Smooth muscle cell (in vitro differentiated cells): ENCODE measurements around the gene BIRC5. TPM values are rescaled to one million over a fixed set of nuclear protein-coding genes. Genes with fewer than 3 reads are reported as not detected.

Source experiments
- DNase-seq: peaks from one replicate; lab custom pipeline; 2025; ENCODE audit not compliant: unreplicated experiment; lab: John Stamatoyannopoulos, UW
- H2AFZ ChIP-seq: fragments of 200-600 bp; sonication (generic); 2 replicates; pipeline ENCODE4 v1.6.0; 2016; ENCODE audit warnings: antibody characterized with exemption, low read depth, mild to moderate bottlenecking
- H3F3A ChIP-seq: fragments of 200-600 bp; sonication (generic); 2 replicates; pipeline ENCODE4 v1.6.0; 2017; ENCODE audit warnings: antibody characterized with exemption, low read depth
- H3K27ac ChIP-seq: fragments of 200-600 bp; sonication (generic); 2 replicates; pipeline ENCODE4 v1.5.1; 2016; ENCODE audit warnings: low read depth, mild to moderate bottlenecking
- H3K27me3 ChIP-seq: fragments of 200-600 bp; sonication (generic); 2 replicates; pipeline ENCODE4 v1.6.1; 2016; ENCODE audit warnings: low read depth, mild to moderate bottlenecking
- H3K36me3 ChIP-seq: fragments of 200-600 bp; sonication (generic); 2 replicates; pipeline ENCODE4 v1.5.1; 2016; ENCODE audit warnings: low read depth
- H3K4me1 ChIP-seq: fragments of 200-600 bp; sonication (generic); 2 replicates; pipeline ENCODE4 v1.5.1; 2016; ENCODE audit warnings: low read depth
- H3K4me2 ChIP-seq: fragments of 200-600 bp; sonication (generic); 2 replicates; pipeline ENCODE4 v1.6.0; 2016; ENCODE audit warnings: mild to moderate bottlenecking
- H3K4me3 ChIP-seq: fragments of 200-600 bp; sonication (generic); 2 replicates; pipeline ENCODE4 v1.5.1; 2016; ENCODE audit warnings: mild to moderate bottlenecking
- H3K79me2 ChIP-seq: fragments of 200-600 bp; sonication (generic); 2 replicates; pipeline ENCODE4 v1.6.0; 2016; ENCODE audit warnings: low read depth, mild to moderate bottlenecking
- H3K9ac ChIP-seq: fragments of 200-600 bp; sonication (generic); 2 replicates; pipeline ENCODE4 v1.6.0; 2016; ENCODE audit warnings: low read depth
- H3K9me3 ChIP-seq: fragments of 200-600 bp; sonication (generic); replicated peaks from 2 replicates; pipeline ENCODE4 v1.5.1; 2016; ENCODE audit warnings: low read depth
- H4K20me1 ChIP-seq: fragments of 200-600 bp; sonication (generic); 2 replicates; pipeline ENCODE4 v1.6.0; 2016; ENCODE audit warnings: low read depth
- WGBS: methylation state at CpG from one replicate; pipeline ENCODE4 v1.1.7; 2016; ENCODE audit warnings: low lambda C conversion rate; 5-methylcytosine and 5-hydroxymethylcytosine counted together
- polyA plus RNA-seq: library from polyadenylated mRNA; unstranded; fragments of >200 nt; fragmentation: Nextera tagmentation; extraction: Ambion mirVana; gene quantifications from 2 replicates; pipeline ENCODE4 v1.2.1, GENCODE V29; 2016
- total RNA-seq: library from RNA; depleted of rRNA; stranded (reverse); fragments of >200 nt; gene quantifications from 2 replicates; pipeline ENCODE4 v1.2.3, GENCODE V29; 2014
- TF ChIP-seq, protein P1 (sequence below): fragments of 200-600 bp; sonication (generic); IDR thresholded peaks from 2 replicates; pipeline ENCODE4 v1.5.1; 2017; ENCODE audit warnings: borderline replicate concordance, mild to moderate bottlenecking, antibody characterized with exemption; ENCODE audit not compliant: insufficient read depth, poor library complexity, severe bottlenecking

BIRC5 gene
- total and polyA plus RNA-seq, 2 experiments from 2014 or later: 7.7 to 15.6 TPM

GRCh38 chr17:78250891-78251772, 37.1 kb downstream of the BIRC5 start:
- no peak overlapping the region for H2AFZ ChIP-seq
- DNase-seq: peak; percentile 69
- H3K4me2 ChIP-seq: peak overlapping the region; percentile 49

DNA sequence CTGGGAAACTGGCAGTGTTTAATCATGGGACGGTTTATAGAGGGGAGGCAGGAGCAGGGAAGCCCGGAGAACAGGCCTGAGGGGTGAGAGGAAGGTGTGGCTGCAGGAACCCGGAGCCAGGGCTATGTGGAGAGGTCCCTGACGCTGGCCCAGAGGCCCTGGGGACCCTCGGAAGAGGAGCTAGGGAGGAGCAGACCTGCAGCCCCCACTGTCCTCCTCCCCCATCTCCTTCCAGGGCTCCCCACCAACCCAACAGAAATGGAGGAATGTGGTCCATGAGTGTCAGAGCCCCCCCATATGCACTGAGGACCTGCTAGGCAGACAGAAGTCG, 37.7 kb downstream of the BIRC5 start:
- peaks cover 22% of the 10 kb centered on the region for H3K4me1 ChIP-seq
- TF ChIP-seq, protein P1, sequence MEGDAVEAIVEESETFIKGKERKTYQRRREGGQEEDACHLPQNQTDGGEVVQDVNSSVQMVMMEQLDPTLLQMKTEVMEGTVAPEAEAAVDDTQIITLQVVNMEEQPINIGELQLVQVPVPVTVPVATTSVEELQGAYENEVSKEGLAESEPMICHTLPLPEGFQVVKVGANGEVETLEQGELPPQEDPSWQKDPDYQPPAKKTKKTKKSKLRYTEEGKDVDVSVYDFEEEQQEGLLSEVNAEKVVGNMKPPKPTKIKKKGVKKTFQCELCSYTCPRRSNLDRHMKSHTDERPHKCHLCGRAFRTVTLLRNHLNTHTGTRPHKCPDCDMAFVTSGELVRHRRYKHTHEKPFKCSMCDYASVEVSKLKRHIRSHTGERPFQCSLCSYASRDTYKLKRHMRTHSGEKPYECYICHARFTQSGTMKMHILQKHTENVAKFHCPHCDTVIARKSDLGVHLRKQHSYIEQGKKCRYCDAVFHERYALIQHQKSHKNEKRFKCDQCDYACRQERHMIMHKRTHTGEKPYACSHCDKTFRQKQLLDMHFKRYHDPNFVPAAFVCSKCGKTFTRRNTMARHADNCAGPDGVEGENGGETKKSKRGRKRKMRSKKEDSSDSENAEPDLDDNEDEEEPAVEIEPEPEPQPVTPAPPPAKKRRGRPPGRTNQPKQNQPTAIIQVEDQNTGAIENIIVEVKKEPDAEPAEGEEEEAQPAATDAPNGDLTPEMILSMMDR: no peak
- no peaks in the 10 kb centered on the region for H4K20me1 ChIP-seq
- no peak overlapping the region for H3K4me3 ChIP-seq
- 70% methylated on average over 6 of the region's 6 CpGs for WGBS
- peaks cover 3% of the 10 kb centered on the region for H3F3A ChIP-seq
- H3K27me3 ChIP-seq: no peaks in the 10 kb centered on the region
- H3K79me2 ChIP-seq: peaks cover 4% of the 10 kb centered on the region
- no peaks in the 10 kb centered on the region for H3K36me3 ChIP-seq
- H3K9me3 ChIP-seq: no peaks in the 10 kb centered on the region
- no peak overlapping the region for H3K27ac ChIP-seq
- no peak overlapping the region for H3K9ac ChIP-seq
- DNase-seq: no peak
- H2AFZ ChIP-seq: no peak overlapping the region
- H3K4me2 ChIP-seq: no peak overlapping the region

More at GRCh38 chr17:78250891-78251772, 37.1 kb downstream of the BIRC5 start:
- H3K4me1 ChIP-seq: peaks cover 15% of the 10 kb centered on the region
- H3K36me3 ChIP-seq: no peaks in the 10 kb centered on the region
- TF ChIP-seq, protein P1: peak; percentile 100
- no peak overlapping the region for H3K9ac ChIP-seq
- no peaks in the 10 kb centered on the region for H3K9me3 ChIP-seq
- 41% methylated on average over 25 of the region's 27 CpGs for WGBS
- H3K27ac ChIP-seq: no peak overlapping the region
- H3K79me2 ChIP-seq: peaks cover 4% of the 10 kb centered on the region
- no peak overlapping the region for H3K4me3 ChIP-seq
- H3F3A ChIP-seq: peaks cover 3% of the 10 kb centered on the region
- no peaks in the 10 kb centered on the region for H4K20me1 ChIP-seq
- H3K27me3 ChIP-seq: no peaks in the 10 kb centered on the region

- 87% methylated on average over 12 of the region's 12 CpGs for WGBS
- Histone ChIP-seq H3K27ac (no peak overlapping the region), H3K9ac (no peak overlapping the region), H3K27me3 (no peaks in the 10 kb centered on the region), H3F3A (peaks cover 3% of the 10 kb centered on the region), H3K9me3 (no peaks in the 10 kb centered on the region), H4K20me1 (no peaks in the 10 kb centered on the region), H3K36me3 (no peaks in the 10 kb centered on the region), H3K4me1 (peaks cover 26% of the 10 kb centered on the region), H2AFZ (no peak overlapping the region), H3K4me3 (no peak overlapping the region), H3K79me2 (peaks cover 4% of the 10 kb centered on the region), H3K4me2 (no peak overlapping the region)
- DNase-seq: no peak
- TF ChIP-seq, protein P1: no peak
Observed at GRCh38 chr17:78252111-78252634, 38.1 kb downstream of the BIRC5 start.
